OCI-LY7 (cell line): ENCODE measurements around the gene XK. TPM values are rescaled to one million over a fixed set of nuclear protein-coding genes. Genes with fewer than 3 reads are reported as not detected.
"Not testable (repeated sequence)": the region's sequence is repeated elsewhere in the genome, so short reads cannot be mapped to it uniquely, and the experiment has no call there.

Experiments
- BruUV-seq: library from RNA; stranded (reverse); fragments of 400-500 nt; replicated peaks from 2 replicates; lab custom pipeline; 2021; lab: Mats Ljungman, UMichigan
- CTCF ChIA-PET: fragments of 300-600 bp; sonication (Branson Sonifier 250); formaldehyde crosslinking; loops from one replicate; lab custom pipeline; 2022; ENCODE audit warnings: antibody characterized with exemption; ENCODE audit not compliant: unreplicated experiment; lab: Charles Lee
- POLR2A ChIA-PET: fragments of 300-600 bp; sonication (Branson Sonifier 250); formaldehyde crosslinking; loops from one replicate; lab custom pipeline; 2022; ENCODE audit warnings: antibody characterized with exemption; lab: Charles Lee
- DNase-seq: peaks from one replicate; pipeline ENCODE4 v3.0.0-alpha.2; 2015; ENCODE audit warnings: low spot score
- H2AFZ ChIP-seq: fragments of 200-600 bp; sonication (generic), shearing (Covaris generic); 2 replicates; pipeline ENCODE4 v1.6.1; 2014; ENCODE audit warnings: mild to moderate bottlenecking, antibody characterized with exemption, low read length, moderate library complexity
- H3K27ac ChIP-seq: fragments of 200-600 bp; sonication (generic); 2 replicates; pipeline ENCODE4 v1.5.1; 2014; ENCODE audit warnings: mixed run types, low read depth, mild to moderate bottlenecking, moderate library complexity, low read length, inconsistent platforms; ENCODE audit not compliant: poor library complexity, severe bottlenecking
- H3K36me3 ChIP-seq: fragments of 200-600 bp; sonication (generic); 2 replicates; pipeline ENCODE4 v1.6.1; 2014; ENCODE audit warnings: mild to moderate bottlenecking, antibody characterized with exemption, low read length, moderate library complexity, mixed read lengths; ENCODE audit not compliant: insufficient read depth
- H3K4me1 ChIP-seq: fragments of 200-600 bp; sonication (generic); 2 replicates; pipeline ENCODE4 v1.5.1; 2014; ENCODE audit warnings: mild to moderate bottlenecking, low read length; ENCODE audit not compliant: insufficient read depth, poor library complexity, severe bottlenecking
- H3K4me2 ChIP-seq: fragments of 200-600 bp; sonication (generic); 2 replicates; pipeline ENCODE4 v1.6.1; 2014; ENCODE audit warnings: mild to moderate bottlenecking, low read length
- H3K4me3 ChIP-seq: fragments of 200-600 bp; sonication (generic); 2 replicates; pipeline ENCODE4 v1.5.1; 2014; ENCODE audit warnings: mild to moderate bottlenecking, low read depth, low read length; ENCODE audit not compliant: poor library complexity, severe bottlenecking
- H3K79me2 ChIP-seq: fragments of 200-600 bp; sonication (generic); 2 replicates; pipeline ENCODE4 v1.6.1; 2016; ENCODE audit warnings: low read depth, mild to moderate bottlenecking, low read length, moderate library complexity, mixed read lengths; ENCODE audit not compliant: insufficient read depth
- H3K9me2 ChIP-seq: fragments of 200-600 bp; sonication (generic); 2 replicates; pipeline ENCODE4 v1.6.1; 2016; ENCODE audit warnings: mild to moderate bottlenecking, low read length, mixed read lengths; ENCODE audit not compliant: insufficient read depth
- H3K9me3 ChIP-seq: fragments of 200-600 bp; sonication (generic); 2 replicates; pipeline ENCODE4 v1.6.1; 2014; ENCODE audit warnings: mild to moderate bottlenecking, mixed run types, low read length, mixed read lengths
- H4K20me1 ChIP-seq: fragments of 200-600 bp; sonication (generic); 2 replicates; pipeline ENCODE4 v1.6.1; 2014; ENCODE audit warnings: mild to moderate bottlenecking, antibody characterized with exemption, low read length, moderate library complexity, mixed read lengths; ENCODE audit not compliant: insufficient read depth
- CTCF ChIP-seq: fragments of 200-600 bp; sonication (generic); conservative IDR thresholded peaks from 2 replicates; pipeline ENCODE4 v1.5.1; 2014; ENCODE audit warnings: mild to moderate bottlenecking, antibody characterized with exemption, low read length, moderate library complexity, mixed read lengths
- EZH2phosphoT487 ChIP-seq: fragments of 200-600 bp; sonication (generic); IDR thresholded peaks from 2 replicates; pipeline ENCODE4 v1.6.1; 2018; ENCODE audit warnings: low read depth, borderline replicate concordance, mild to moderate bottlenecking, mixed run types, antibody characterized with exemption, low read length, moderate library complexity, mixed read lengths
- intact Hi-C: fragments of 100-400 bp; cut with micrococcal nuclease; formaldehyde crosslinking; loops from one replicate; pipeline ENCODE4 v1.10.0; 2022; ENCODE audit not compliant: unreplicated experiment
- total RNA-seq, 2 experiments: library from RNA; depleted of rRNA in 1 of 2; stranded (reverse); fragments of >200 nt in 1 of 2; shearing (Covaris generic) in 1 of 2; gene quantifications; 2 replicates each; pipeline ENCODE4 v1.2.3, GENCODE V29; 2014 to 2022

The XK gene
- total RNA-seq, 2 experiments from 2014 or later = 0.70 TPM; not detected in 1

GRCh38 chrX:37767430-37767829 is 81.8 kb downstream of the XK start:
- Histone ChIP-seq H4K20me1 (no peaks in the 10 kb centered on the region), H3K4me2 (no peak overlapping the region), H3K4me1 (peaks cover 22% of the 10 kb centered on the region), H3K4me3 (no peak overlapping the region), H3K9me2 (no peaks in the 10 kb centered on the region), H3K27ac (no peak overlapping the region), H2AFZ (no peak overlapping the region), H3K79me2 (no peaks in the 10 kb centered on the region), H3K36me3 (no peaks in the 10 kb centered on the region), H3K9me3 (no peaks in the 10 kb centered on the region)
- intact Hi-C loops = no loop called here
- POLR2A ChIA-PET = interaction anchor here (1.0 to 1.2 kb wide), 2 partner anchors 9 to 19 kb away, joined by 3 read pairs; no protein-coding TSS in a partner anchor
- CTCF ChIA-PET = interaction anchor here (0.5 kb wide), 1 partner anchor 21 kb away, joined by 3 read pairs; no protein-coding TSS in a partner anchor
- no peak for DNase-seq
- TF ChIP-seq EZH2phosphoT487 (no peak), CTCF (no peak)
- BruUV-seq = no TSS peak

GRCh38 chrX:37768866-37769265 is 83.3 kb downstream of the XK start:
- H3K9me3 ChIP-seq, CTCF ChIA-PET, H3K4me2 ChIP-seq, H3K4me3 ChIP-seq, H4K20me1 ChIP-seq, BruUV-seq, DNase-seq, POLR2A ChIA-PET, H3K79me2 ChIP-seq, H3K9me2 ChIP-seq, H2AFZ ChIP-seq, H3K36me3 ChIP-seq, H3K27ac ChIP-seq, intact Hi-C loops, H3K4me1 ChIP-seq: not testable (repeated sequence)

DNA sequence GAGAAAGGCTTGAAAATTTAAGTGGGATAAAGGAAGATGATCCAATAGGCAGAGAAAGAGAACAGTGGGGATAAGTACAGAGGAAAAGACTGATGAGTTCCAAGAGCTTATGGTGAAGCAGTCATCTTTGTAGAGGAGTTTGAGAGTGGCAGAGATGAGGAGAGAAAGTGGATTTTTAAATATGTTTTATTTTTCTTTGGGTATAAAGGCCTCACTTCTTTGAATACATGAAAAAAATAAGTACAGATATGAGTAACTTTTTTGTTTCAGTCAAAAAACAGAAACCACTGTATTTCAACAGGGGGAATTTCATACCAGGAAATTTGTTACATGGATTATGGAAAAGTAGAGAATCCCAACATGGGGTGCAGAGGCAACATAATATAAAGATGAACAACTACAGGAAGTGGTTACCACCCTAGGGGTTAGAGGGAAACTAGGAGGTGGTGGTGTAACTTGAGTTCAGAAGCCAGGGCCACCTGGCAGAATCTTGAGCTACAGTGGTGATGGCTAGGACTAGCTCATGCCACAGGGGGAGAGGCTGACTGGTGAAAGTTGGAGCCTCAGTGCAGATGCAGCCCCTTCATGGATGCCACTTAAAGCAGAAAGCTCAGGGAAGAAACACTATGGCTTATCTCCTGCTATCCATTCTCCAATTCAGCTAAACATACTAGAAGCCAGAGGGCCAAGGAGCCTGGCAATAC is 90.8 kb downstream of the XK start:
- peak overlapping the region; percentile 55 for H3K4me2 ChIP-seq

More for the DNA sequence above, 90.8 kb downstream of the XK start:
- intact Hi-C loops = no loop called here
- Histone ChIP-seq H3K9me2 (no peaks in the 10 kb centered on the region), H3K79me2 (peaks cover 17% of the 10 kb centered on the region), H3K9me3 (no peaks in the 10 kb centered on the region), H3K4me3 (peak overlapping the region; percentile 32), H4K20me1 (no peaks in the 10 kb centered on the region), H3K27ac (peak overlapping the region; percentile 75), H3K36me3 (no peaks in the 10 kb centered on the region), H3K4me1 (peaks cover 43% of the 10 kb centered on the region), H2AFZ (peak overlapping the region; percentile 55; the same call in 1 of the 2 replicates)
- peak; percentile 77 for DNase-seq
- no TSS peak for BruUV-seq
- CTCF ChIA-PET = interaction anchor here (1.2 to 1.4 kb wide), 3 partner anchors 10 to 41 kb away, joined by 4 to 7 read pairs (median 5); no protein-coding TSS in a partner anchor
- TF ChIP-seq CTCF = no peak
- POLR2A ChIA-PET = interaction anchor here (0.8 to 6.9 kb wide), 11 partner anchors 9 to 48 kb away, joined by 3 to 51 read pairs (median 5); no protein-coding TSS in a partner anchor
